ENCODE measurements around the gene GDI2. TPM values are rescaled to one million over a fixed set of nuclear protein-coding genes. Genes with fewer than 3 reads are reported as not detected.

Gene GDI2
- total RNA-seq, 6 experiments from 2014 or later, result 116 to 228 (median 128) TPM

- Histone ChIP-seq H3K4me3 (no peak overlapping the region), H3K9me3 (no peaks in the 10 kb centered on the region), H3K36me3 (peaks cover 0 to 31% (median 7%) of the 10 kb centered on the region in 4 donors), H3K4me1 (no peaks in the 10 kb centered on the region), H3K27me3 (no peaks in the 10 kb centered on the region), H3K27ac (no peak overlapping the region)
- intact Hi-C loops (cut with DNase I), result no loop called here
- 85% methylated on average over 3 of the region's 4 CpGs for WGBS (ENCODE audit: insufficient coverage, low coverage, low lambda C conversion rate, missing lambda C conversion rate)
- TF ChIP-seq POLR2A (IDR thresholded peaks at IDR 0.05), result no peak
- TF ChIP-seq, protein P1, sequence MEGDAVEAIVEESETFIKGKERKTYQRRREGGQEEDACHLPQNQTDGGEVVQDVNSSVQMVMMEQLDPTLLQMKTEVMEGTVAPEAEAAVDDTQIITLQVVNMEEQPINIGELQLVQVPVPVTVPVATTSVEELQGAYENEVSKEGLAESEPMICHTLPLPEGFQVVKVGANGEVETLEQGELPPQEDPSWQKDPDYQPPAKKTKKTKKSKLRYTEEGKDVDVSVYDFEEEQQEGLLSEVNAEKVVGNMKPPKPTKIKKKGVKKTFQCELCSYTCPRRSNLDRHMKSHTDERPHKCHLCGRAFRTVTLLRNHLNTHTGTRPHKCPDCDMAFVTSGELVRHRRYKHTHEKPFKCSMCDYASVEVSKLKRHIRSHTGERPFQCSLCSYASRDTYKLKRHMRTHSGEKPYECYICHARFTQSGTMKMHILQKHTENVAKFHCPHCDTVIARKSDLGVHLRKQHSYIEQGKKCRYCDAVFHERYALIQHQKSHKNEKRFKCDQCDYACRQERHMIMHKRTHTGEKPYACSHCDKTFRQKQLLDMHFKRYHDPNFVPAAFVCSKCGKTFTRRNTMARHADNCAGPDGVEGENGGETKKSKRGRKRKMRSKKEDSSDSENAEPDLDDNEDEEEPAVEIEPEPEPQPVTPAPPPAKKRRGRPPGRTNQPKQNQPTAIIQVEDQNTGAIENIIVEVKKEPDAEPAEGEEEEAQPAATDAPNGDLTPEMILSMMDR (IDR thresholded peaks at IDR 0.05), result no peak
- no peak for ATAC-seq
- DNase-seq, result no peak
Measured at GRCh38 chr10:5730766-5731165, 82.5 kb downstream of the GDI2 start.

GRCh38 chr10:5723692-5724091, 89.5 kb downstream of the GDI2 start:
- no peak for DNase-seq
- no peaks in the 10 kb centered on the region for H3K4me1 ChIP-seq
- H3K9me3 ChIP-seq, result no peaks in the 10 kb centered on the region
- TF ChIP-seq POLR2A (IDR thresholded peaks at IDR 0.05), result no peak
- ATAC-seq, result no peak
- no peaks in the 10 kb centered on the region for H3K27me3 ChIP-seq
- peaks cover 0 to 29% (median 11%) of the 10 kb centered on the region in 4 donors for H3K36me3 ChIP-seq
- H3K27ac ChIP-seq, result no peak overlapping the region
- 97% methylated on average over 2 of the region's 2 CpGs for WGBS (ENCODE audit: insufficient coverage, low coverage, low lambda C conversion rate, missing lambda C conversion rate)
- H3K4me3 ChIP-seq, result no peak overlapping the region
- intact Hi-C loops (cut with DNase I), result no loop called here

- ATAC-seq, result no peak
- H3K36me3 ChIP-seq, result peaks cover 0 to 13% (median 4%) of the 10 kb centered on the region in 4 donors
- intact Hi-C loops (cut with DNase I), result no loop called here
Measured at GRCh38 chr10:5720182-5720581, 93.1 kb downstream of the GDI2 start.

DNA sequence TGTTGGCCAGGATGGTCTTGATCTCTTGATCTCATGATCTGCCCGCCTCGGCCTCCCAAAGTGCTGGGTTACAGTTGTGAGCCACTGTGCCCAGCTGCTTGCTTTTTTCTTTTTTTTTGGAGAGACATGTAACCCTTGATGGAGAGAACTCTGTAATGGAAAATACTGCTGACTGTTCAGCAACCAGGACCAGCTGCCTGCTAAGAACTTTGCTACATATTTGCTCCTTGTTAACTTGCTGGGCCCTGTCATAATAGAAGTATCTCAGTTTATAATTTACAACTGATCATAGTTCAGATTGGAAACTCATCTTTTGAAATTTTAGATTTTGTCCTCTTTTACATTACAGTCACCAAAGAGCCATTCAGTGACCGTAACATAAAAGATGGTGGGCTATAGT, 93.7 kb downstream of the GDI2 start:
- TF ChIP-seq POLR2A (IDR thresholded peaks at IDR 0.05), result no peak
- TF ChIP-seq, protein P1 (IDR thresholded peaks at IDR 0.05), result no peak
- intact Hi-C loops (cut with DNase I), result no loop called here
- ATAC-seq, result no peak
- H3K4me3 ChIP-seq, result no peak overlapping the region
- H3K9me3 ChIP-seq, result no peaks in the 10 kb centered on the region
- WGBS (ENCODE audit: insufficient coverage, low coverage, low lambda C conversion rate, missing lambda C conversion rate), result 100% methylated on average over 3 of the region's 3 CpGs
- H3K4me1 ChIP-seq, result no peaks in the 10 kb centered on the region
- H3K27ac ChIP-seq, result no peak overlapping the region
- DNase-seq, result no peak
- peaks cover 0 to 13% (median 4%) of the 10 kb centered on the region in 4 donors for H3K36me3 ChIP-seq
- H3K27me3 ChIP-seq, result no peaks in the 10 kb centered on the region

More at GRCh38 chr10:5720182-5720581, 93.1 kb downstream of the GDI2 start:
- H3K27me3 ChIP-seq, result no peaks in the 10 kb centered on the region
- no peak overlapping the region for H3K4me3 ChIP-seq
- TF ChIP-seq POLR2A (IDR thresholded peaks at IDR 0.05), result no peak
- TF ChIP-seq, protein P1 (IDR thresholded peaks at IDR 0.05), result no peak
- no peaks in the 10 kb centered on the region for H3K4me1 ChIP-seq
- H3K27ac ChIP-seq, result no peak overlapping the region
- DNase-seq, result no peak
- 99% methylated on average over 7 of the region's 7 CpGs for WGBS (ENCODE audit: insufficient coverage, low coverage, low lambda C conversion rate, missing lambda C conversion rate)
- H3K9me3 ChIP-seq, result no peaks in the 10 kb centered on the region

Other genes starting within 250 kb of the GDI2 start
- 100 to 1,000 TPM in 1 of 6 experiments, 10 to 100 TPM in 5; 19.7 to 117 (median 64.7) TPM for gene ASB13, start 146.8 kb downstream of the GDI2 start, total RNA-seq
- 10 to 100 TPM; 19.7 to 53.4 (median 29.6) TPM for gene TASOR2, start 128.6 kb downstream of the GDI2 start, total RNA-seq
- 1 to 10 TPM; 1.8 to 6.1 (median 4.1) TPM for gene ANKRD16, start 76.5 kb upstream of the GDI2 start, total RNA-seq
- gene FBH1, start 76.8 kb upstream of the GDI2 start, total RNA-seq, result 10 to 100 TPM; 30.8 to 38.6 (median 35.8) TPM
- 10 to 100 TPM in 4 of 6 experiments, 1 to 10 TPM in 2; 6.2 to 42.7 (median 13.3) TPM for gene IL15RA, start 164.1 kb upstream of the GDI2 start, total RNA-seq
- gene IL2RA, start 248.9 kb upstream of the GDI2 start, total RNA-seq, result 1 to 10 TPM in 2 of 6 experiments, under 1 TPM in 2, not detected in 2; 0.22 to 3.1 (median 0.97) TPM

All from right lobe of liver (tissue), 6 donors.